Measurements from ENCODE around the gene SPDYE11. TPM values are rescaled to one million over a fixed set of nuclear protein-coding genes. Genes with fewer than 3 reads are reported as not detected.
"Not testable (repeated sequence)": the region's sequence is repeated elsewhere in the genome, so short reads cannot be mapped to it uniquely, and the experiment has no call there.

The SPDYE11 gene, protein sequence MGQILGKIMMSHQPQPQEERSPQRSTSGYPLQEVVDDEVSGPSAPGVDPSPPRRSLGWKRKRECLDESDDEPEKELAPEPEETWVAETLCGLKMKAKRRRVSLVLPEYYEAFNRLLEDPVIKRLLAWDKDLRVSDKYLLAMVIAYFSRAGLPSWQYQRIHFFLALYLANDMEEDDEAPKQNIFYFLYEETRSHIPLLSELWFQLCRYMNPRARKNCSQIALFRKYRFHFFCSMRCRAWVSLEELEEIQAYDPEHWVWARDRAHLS
- total RNA-seq: not detected
- long read RNA-seq: 0 reads

DNA sequence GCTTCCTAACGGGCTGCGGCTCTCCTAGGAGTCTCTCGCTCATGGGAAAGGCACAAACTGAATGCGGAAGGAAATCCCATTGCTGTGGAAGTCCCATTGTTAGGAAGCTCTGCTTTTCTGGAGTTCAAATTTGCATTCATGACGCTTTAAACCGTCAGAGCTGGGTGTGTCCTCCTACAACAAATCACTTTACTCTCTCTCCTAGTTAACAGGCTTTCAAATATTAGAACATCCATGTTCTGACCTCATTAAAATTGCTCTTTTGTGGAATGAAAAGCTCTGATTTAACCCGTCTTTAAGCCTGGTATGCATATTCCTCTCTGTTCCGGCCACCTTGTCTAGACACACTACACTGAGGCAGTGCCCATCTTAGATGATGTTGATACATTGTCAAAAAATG lies at the start of gene SPDYE11:
TSS of gene SPDYE11 (minus strand) at position 101 of the 400 bp plus-strand sequence. CDS start 1,800 bp downstream, outside the sequence.
- ATAC-seq (ENCODE audit: poor library complexity); intact Hi-C loops (cut with DNase I); DNase-seq: not testable (repeated sequence)

DNA sequence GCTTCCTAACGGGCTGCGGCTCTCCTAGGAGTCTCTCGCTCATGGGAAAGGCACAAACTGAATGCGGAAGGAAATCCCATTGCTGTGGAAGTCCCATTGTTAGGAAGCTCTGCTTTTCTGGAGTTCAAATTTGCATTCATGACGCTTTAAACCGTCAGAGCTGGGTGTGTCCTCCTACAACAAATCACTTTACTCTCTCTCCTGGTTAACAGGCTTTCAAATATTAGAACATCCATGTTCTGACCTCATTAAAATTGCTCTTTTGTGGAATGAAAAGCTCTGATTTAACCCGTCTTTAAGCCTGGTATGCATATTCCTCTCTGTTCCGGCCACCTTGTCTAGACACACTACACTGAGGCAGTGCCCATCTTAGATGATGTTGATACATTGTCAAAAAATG lies 28.2 kb upstream of the SPDYE11 start, which contains the start of gene SPDYE9:
TSS of gene SPDYE9 (minus strand) at position 101 of the 400 bp plus-strand sequence. CDS start 1,800 bp downstream, outside the sequence.
- DNase-seq; ATAC-seq (ENCODE audit: poor library complexity); intact Hi-C loops (cut with DNase I): not testable (repeated sequence)

DNA sequence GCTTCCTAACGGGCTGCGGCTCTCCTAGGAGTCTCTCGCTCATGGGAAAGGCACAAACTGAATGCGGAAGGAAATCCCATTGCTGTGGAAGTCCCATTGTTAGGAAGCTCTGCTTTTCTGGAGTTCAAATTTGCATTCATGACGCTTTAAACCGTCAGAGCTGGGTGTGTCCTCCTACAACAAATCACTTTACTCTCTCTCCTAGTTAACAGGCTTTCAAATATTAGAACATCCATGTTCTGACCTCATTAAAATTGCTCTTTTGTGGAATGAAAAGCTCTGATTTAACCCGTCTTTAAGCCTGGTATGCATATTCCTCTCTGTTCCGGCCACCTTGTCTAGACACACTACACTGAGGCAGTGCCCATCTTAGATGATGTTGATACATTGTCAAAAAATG lies 28.0 kb downstream of the SPDYE11 start, which contains the start of gene SPDYE8:
TSS of gene SPDYE8 (minus strand) at position 101 of the 400 bp plus-strand sequence. CDS start 1,800 bp downstream, outside the sequence.
- intact Hi-C loops (cut with DNase I); ATAC-seq (ENCODE audit: poor library complexity); DNase-seq: not testable (repeated sequence)

DNA sequence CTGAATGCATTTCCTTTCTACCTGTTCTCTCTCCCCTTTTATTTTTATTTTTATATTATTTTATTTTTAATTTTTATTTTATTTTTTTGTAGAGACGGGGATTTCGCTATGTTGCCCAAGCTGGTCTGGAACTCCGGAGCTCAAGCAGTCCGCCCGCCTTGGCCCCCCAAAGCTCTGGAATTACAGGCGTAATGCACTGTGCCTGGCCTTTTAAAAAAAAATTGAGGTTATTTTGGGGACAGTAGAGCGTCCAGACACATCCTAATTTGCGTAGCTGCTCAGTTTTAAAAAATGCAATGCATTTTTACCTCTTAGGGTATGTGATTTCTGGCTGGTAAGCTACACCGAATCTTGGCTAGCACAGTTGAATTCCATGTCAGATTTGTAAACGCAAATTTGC lies 51.2 kb downstream of the SPDYE11 start:
- intact Hi-C loops (cut with DNase I); ATAC-seq (ENCODE audit: poor library complexity): not testable (repeated sequence)
- peak; percentile 39 for DNase-seq

DNA sequence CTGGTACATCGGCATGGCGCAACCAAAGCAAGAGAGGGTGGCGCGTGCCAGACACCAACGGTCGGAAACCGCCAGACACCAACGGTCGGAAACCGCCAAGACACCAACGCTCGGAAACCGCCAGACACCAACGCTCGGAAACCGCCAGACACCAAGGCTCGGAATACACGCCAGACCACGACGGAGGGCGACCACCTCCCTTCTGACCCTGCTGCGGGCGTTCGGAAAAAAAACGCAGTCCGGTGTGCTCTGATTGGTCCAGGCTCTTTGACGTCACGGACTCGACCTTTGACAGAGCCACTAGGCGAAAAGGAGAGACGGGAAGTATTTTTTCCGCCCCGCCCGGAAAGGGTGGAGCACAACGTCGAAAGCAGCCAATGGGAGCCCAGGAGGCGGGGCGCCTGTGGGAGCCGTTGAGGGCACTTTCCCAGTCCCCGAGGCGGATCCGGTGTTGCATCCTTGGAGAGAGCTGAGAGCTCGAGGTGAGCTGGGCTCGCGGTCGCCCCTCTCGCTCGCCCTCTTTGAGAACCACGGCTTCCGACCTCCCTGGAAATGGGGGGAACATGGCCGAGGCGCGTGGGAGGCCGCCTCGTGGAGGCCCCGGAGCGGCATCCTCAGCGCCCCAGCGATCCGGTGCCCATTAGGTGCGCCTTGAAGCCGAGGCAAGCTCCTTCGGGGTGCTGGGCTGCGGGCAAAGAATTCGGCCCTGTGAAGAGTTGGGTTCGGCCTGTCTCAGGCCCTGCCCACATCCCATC lies 51.8 kb downstream of the SPDYE11 start:
- intact Hi-C loops (cut with DNase I): not testable (repeated sequence)
- DNase-seq (peak; percentile 92), ATAC-seq (ENCODE audit: poor library complexity) (peak; percentile 98)

DNA sequence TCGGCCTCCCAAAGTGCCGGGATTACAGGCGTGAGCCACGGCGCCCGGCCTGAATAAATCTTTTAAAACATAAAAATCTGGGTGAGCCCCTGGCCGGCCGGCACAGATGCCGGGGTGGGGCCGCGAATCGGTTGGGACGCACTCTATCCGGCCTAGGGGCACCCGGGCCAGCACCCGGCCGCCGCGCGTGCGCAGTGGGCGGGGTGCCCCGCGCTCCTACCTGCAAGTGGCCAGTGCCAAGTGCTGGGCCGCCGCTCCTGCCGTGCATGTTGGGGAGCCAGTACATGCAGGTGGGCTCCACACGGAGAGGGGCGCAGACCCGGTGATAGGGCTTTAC lies 52.4 kb downstream of the SPDYE11 start:
- ATAC-seq (ENCODE audit: poor library complexity): peak; percentile 98
- DNase-seq: peak; percentile 91
- intact Hi-C loops (cut with DNase I): not testable (repeated sequence)

DNA sequence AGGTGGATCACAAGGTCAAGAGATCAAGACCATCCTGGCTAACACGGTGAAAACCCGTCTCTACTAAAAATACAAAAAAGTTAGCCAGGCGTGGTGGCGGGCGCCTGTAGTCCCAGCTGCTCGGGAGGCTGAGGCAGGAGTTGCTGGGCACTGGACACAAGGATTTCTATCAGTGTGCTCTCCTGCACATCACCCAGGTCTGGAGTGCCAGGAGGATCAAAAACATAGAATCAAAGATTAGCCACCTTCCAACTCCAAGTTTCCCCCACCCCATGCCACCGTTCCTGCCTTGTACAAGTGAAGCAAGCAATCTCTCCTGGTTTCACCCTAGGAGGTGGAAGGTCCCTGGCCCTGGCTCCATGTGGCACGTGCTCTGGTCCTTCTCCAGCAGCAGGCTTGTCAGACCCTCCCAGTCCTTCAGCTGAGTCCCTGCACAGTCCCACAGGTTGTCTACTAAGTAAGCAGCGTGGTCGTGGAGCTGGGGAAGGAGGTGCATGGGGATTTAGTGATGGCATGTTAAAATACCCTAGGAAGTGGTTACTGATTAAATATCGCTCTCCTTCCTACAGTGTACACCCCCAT lies 59.7 kb downstream of the SPDYE11 start:
- ATAC-seq (ENCODE audit: poor library complexity); intact Hi-C loops (cut with DNase I): not testable (repeated sequence)

More for the DNA sequence above, 59.7 kb downstream of the SPDYE11 start:
- not testable (repeated sequence) for DNase-seq

Other genes with a start within 250 kb of the SPDYE11 start
- 3.1 TPM for gene TYW1B, start 229.7 kb downstream of the SPDYE11 start, total RNA-seq
- 14.4 TPM for gene POM121, start 132.8 kb downstream of the SPDYE11 start, total RNA-seq
- 0.78 TPM for gene TRIM74, start 88.4 kb downstream of the SPDYE11 start, total RNA-seq
- gene SPDYE8, start 28.1 kb downstream of the SPDYE11 start, total RNA-seq: not detected
- not detected for gene SPDYE9, start 28.1 kb upstream of the SPDYE11 start, total RNA-seq

All from Right ventricle myocardium superior (tissue), 1 donor.